Hepatocyte (in vitro differentiated cells): ENCODE data around the gene UBE2N. TPM values are rescaled to one million over a fixed set of nuclear protein-coding genes. Genes with fewer than 3 reads are reported as not detected.
"Not testable (repeated sequence)": the region's sequence is repeated elsewhere in the genome, so short reads cannot be mapped to it uniquely, and the experiment has no call there.

Source experiments
- DNase-seq: peaks from one replicate; pipeline ENCODE4 v3.0.0-alpha.2; 2016; ENCODE audit warnings: low spot score
- H2AFZ ChIP-seq: fragments of 200-600 bp; sonication (generic); 2 replicates; pipeline ENCODE4 v1.6.0; 2016; ENCODE audit warnings: antibody characterized with exemption, mild to moderate bottlenecking
- H3K27ac ChIP-seq: fragments of 200-600 bp; sonication (generic); 2 replicates; pipeline ENCODE4 v1.5.1; 2016; ENCODE audit warnings: mild to moderate bottlenecking
- H3K27me3 ChIP-seq: fragments of 200-600 bp; sonication (generic); 2 replicates; pipeline ENCODE4 v1.6.1; 2016
- H3K36me3 ChIP-seq: fragments of 200-600 bp; sonication (generic); replicated peaks from 2 replicates; pipeline ENCODE4 v1.5.1; 2016; ENCODE audit warnings: low read depth; ENCODE audit not compliant: insufficient read depth
- H3K4me1 ChIP-seq: fragments of 200-600 bp; sonication (generic); 2 replicates; pipeline ENCODE4 v1.5.1; 2016; ENCODE audit warnings: mild to moderate bottlenecking, moderate library complexity; ENCODE audit not compliant: insufficient read depth
- H3K4me2 ChIP-seq: fragments of 200-600 bp; sonication (generic); 2 replicates; pipeline ENCODE4 v1.6.0; 2016
- H3K4me3 ChIP-seq: fragments of 200-600 bp; sonication (generic); 2 replicates; pipeline ENCODE4 v1.5.1; 2016; ENCODE audit warnings: mild to moderate bottlenecking
- H3K79me2 ChIP-seq: fragments of 200-600 bp; sonication (generic); 2 replicates; pipeline ENCODE4 v1.6.0; 2017; ENCODE audit warnings: mild to moderate bottlenecking
- H3K9me2 ChIP-seq: fragments of 200-600 bp; sonication (generic); replicated peaks from 2 replicates; pipeline ENCODE4 v1.6.0; 2017; ENCODE audit warnings: mild to moderate bottlenecking; ENCODE audit not compliant: insufficient read depth
- H3K9me3 ChIP-seq: fragments of 200-600 bp; sonication (generic); 2 replicates; pipeline ENCODE4 v1.5.1; 2016; ENCODE audit warnings: low read depth, mild to moderate bottlenecking
- H4K20me1 ChIP-seq: fragments of 200-600 bp; sonication (generic); 2 replicates; pipeline ENCODE4 v1.6.0; 2016; ENCODE audit warnings: mild to moderate bottlenecking; ENCODE audit not compliant: insufficient read depth, poor library complexity, severe bottlenecking
- CTCF ChIP-seq: fragments of 200-600 bp; sonication (generic); IDR thresholded peaks from 2 replicates; pipeline ENCODE4 v1.5.1; 2016; ENCODE audit warnings: antibody characterized with exemption, mild to moderate bottlenecking; ENCODE audit not compliant: poor library complexity
- EZH2 ChIP-seq: fragments of 200-600 bp; sonication (generic); IDR thresholded peaks from 2 replicates; pipeline ENCODE4 v1.6.1; 2016; ENCODE audit warnings: antibody characterized with exemption, mild to moderate bottlenecking, borderline replicate concordance
- EZH2phosphoT487 ChIP-seq: fragments of 200-600 bp; sonication (generic); IDR thresholded peaks from one replicate; pipeline ENCODE4 v1.6.1; 2018; ENCODE audit warnings: antibody characterized with exemption, mild to moderate bottlenecking, low read depth, moderate library complexity; ENCODE audit not compliant: unreplicated experiment, severe bottlenecking
- WGBS: methylation state at CpG from one replicate; pipeline ENCODE4 v1.1.6; 2016; ENCODE audit warnings: low lambda C conversion rate; ENCODE audit errors: missing lambda C conversion rate; 5-methylcytosine and 5-hydroxymethylcytosine counted together
- polyA plus RNA-seq: library from polyadenylated mRNA; unstranded; fragments of >200 nt; fragmentation: Nextera tagmentation; extraction: Ambion mirVana; gene quantifications from 2 replicates; pipeline ENCODE4 v1.2.1, GENCODE V29; 2016
- total RNA-seq: library from RNA; depleted of rRNA; stranded (reverse); fragments of >200 nt; gene quantifications from 2 replicates; pipeline ENCODE4 v1.2.3, GENCODE V29; 2014

UBE2N gene
- total and polyA plus RNA-seq, 2 experiments from 2014 or later: 59.1 to 121 TPM

DNA sequence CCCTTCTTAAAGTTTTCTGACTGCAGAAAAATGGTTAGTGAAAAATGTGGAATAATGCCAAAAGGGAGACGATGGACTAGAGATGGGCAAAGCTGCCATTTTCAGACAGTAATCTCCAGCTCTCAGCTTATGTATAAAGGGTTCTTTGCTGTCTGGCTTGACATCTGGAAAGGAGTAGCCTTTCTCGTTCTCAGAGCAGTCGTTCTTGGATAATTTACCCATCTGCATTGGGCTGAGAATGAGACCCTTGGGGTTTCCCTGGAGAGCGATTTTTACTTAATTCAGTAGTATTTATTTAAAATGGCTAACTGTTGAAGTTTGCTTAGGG lies 62.8 kb downstream of the UBE2N start:
- Histone ChIP-seq H3K36me3 (no peaks in the 10 kb centered on the region), H3K9me2 (no peaks in the 10 kb centered on the region), H3K4me1 (peaks cover 13% of the 10 kb centered on the region), H3K9me3 (no peaks in the 10 kb centered on the region), H3K27ac (peak overlapping the region; percentile 94), H3K79me2 (peaks cover 82% of the 10 kb centered on the region), H3K27me3 (no peaks in the 10 kb centered on the region), H3K4me2 (peak overlapping the region; percentile 75), H4K20me1 (peaks cover 54% of the 10 kb centered on the region), H2AFZ (peak overlapping the region; percentile 0), H3K4me3 (peak overlapping the region; percentile 69)
- 2% methylated on average over 4 of the region's 4 CpGs for WGBS
- DNase-seq: no peak
- no peak for TF ChIP-seq EZH2phosphoT487
- TF ChIP-seq EZH2: no peak
- no peak for TF ChIP-seq CTCF

GRCh38 chr12:93378196-93378997 lies 63.4 kb downstream of the UBE2N start:
- Histone ChIP-seq H4K20me1 (peaks cover 49% of the 10 kb centered on the region), H3K4me1 (peaks cover 16% of the 10 kb centered on the region), H3K4me2 (peak overlapping the region; percentile 75), H3K4me3 (peak overlapping the region; percentile 69), H3K79me2 (peaks cover 76% of the 10 kb centered on the region), H2AFZ (peak overlapping the region; percentile 0), H3K27ac (peak overlapping the region; percentile 94)
- not testable (repeated sequence) for H3K9me2 ChIP-seq, H3K36me3 ChIP-seq, H3K27me3 ChIP-seq, H3K9me3 ChIP-seq
- DNase-seq: peak; percentile 59
- WGBS: 2% methylated on average over 22 of the region's 64 CpGs

GRCh38 chr12:93377252-93378195 lies 64.2 kb downstream of the UBE2N start, which contains the start of gene NUDT4:
NUDT4 (plus strand) TSS chr12:93377925; CDS start chr12:93378323, 398 bp downstream.
- WGBS: 4% methylated on average over 29 of the region's 79 CpGs
- H3K4me2 ChIP-seq: peak within 1 kb of the TSS; percentile 81
- H3K36me3 ChIP-seq: no peaks in the 10 kb centered on the region
- H3K79me2 ChIP-seq: peaks cover 72% of the 10 kb centered on the region
- H3K9me3 ChIP-seq: no peaks in the 10 kb centered on the region
- peaks cover 40% of the 10 kb centered on the region for H4K20me1 ChIP-seq
- H3K9me2 ChIP-seq: no peaks in the 10 kb centered on the region
- H3K27ac ChIP-seq: peak within 1 kb of the TSS; percentile 94
- H2AFZ ChIP-seq: peak within 1 kb of the TSS; percentile 71
- H3K4me1 ChIP-seq: peaks cover 21% of the 10 kb centered on the region
- peak; percentile 98 for DNase-seq
- TF ChIP-seq EZH2 (no peak), EZH2phosphoT487 (no peak), CTCF (no peak)
- no peaks in the 10 kb centered on the region for H3K27me3 ChIP-seq
- H3K4me3 ChIP-seq: peak within 1 kb of the TSS; percentile 69
